Peyer's patch (tissue), 4 donors: ENCODE results near the gene SECISBP2L. TPM values are rescaled to one million over a fixed set of nuclear protein-coding genes. Genes with fewer than 3 reads are reported as not detected.

Source experiments
- DNase-seq, 3 donors: peaks; one replicate each; pipeline ENCODE4 v3.0.0-alpha.2; 2017 to 2019
- H3K27ac ChIP-seq, 4 donors: fragments of 200-600 bp; sonication (generic); one replicate each; pipeline ENCODE4 v1.5.1; 2016 to 2019
- H3K27me3 ChIP-seq, 2 donors: fragments of 200-600 bp; sonication (generic); one replicate each; pipeline ENCODE4 v1.5.1; 2019
- H3K36me3 ChIP-seq, 3 donors: fragments of 200-600 bp; sonication (generic); one replicate each; pipeline ENCODE4 v1.5.1; 2016 to 2019
- H3K4me1 ChIP-seq, 4 donors: fragments of 200-600 bp; sonication (generic); one replicate each; pipeline ENCODE4 v1.5.1; 2016 to 2019
- H3K4me3 ChIP-seq, 4 donors: fragments of 200-600 bp; sonication (generic); 1 replicate in 3 of 4; 2 replicates in 1 of 4; pipeline ENCODE4 v1.5.1; 2016 to 2019; ENCODE audit warnings: mild to moderate bottlenecking in 1 of 4
- H3K9me3 ChIP-seq, 4 donors: fragments of 200-600 bp; sonication (generic); one replicate each; pipeline ENCODE4 v1.5.1; 2016 to 2019; ENCODE audit warnings: mild to moderate bottlenecking in 1 of 4
- CTCF ChIP-seq, 6 experiments: fragments of 450-650 bp in 4 of 6; fragments of 200-600 bp in 2 of 6; sonication (generic) in 1 of 6; IDR thresholded peaks; one replicate each; pipeline ENCODE4 v1.5.1; 2017 to 2019; ENCODE audit warnings: antibody characterized with exemption in 6 of 6, mild to moderate bottlenecking in 3 of 6, moderate library complexity in 1 of 6
- POLR2A ChIP-seq, 2 donors: fragments of 450-650 bp; IDR thresholded peaks; one replicate each; pipeline ENCODE4 v1.5.1; 2017; ENCODE audit warnings: antibody characterized with exemption in 2 of 2, mild to moderate bottlenecking in 2 of 2, moderate library complexity in 2 of 2
- small RNA-seq, 2 donors: library from RNA; depleted of rRNA; stranded (forward); fragments of <200 nt; gene quantifications; one replicate each; pipeline ENCODE3, GENCODE V24; 2016
- total RNA-seq, 4 donors: library from RNA; depleted of rRNA; stranded (reverse); fragments of >200 nt; gene quantifications; one replicate each; pipeline ENCODE4 v1.1.0, GENCODE V29; 2016

SECISBP2L gene
- total RNA-seq, 4 donors from 2014 or later = 29.7 to 41.0 (median 34.5) TPM

GRCh38 chr15:48945386-48945785 is 100.9 kb downstream of the SECISBP2L start:
- H3K4me1 ChIP-seq = no peaks in the 10 kb centered on the region

GRCh38 chr15:48941904-48942303 is 104.3 kb downstream of the SECISBP2L start:
- Histone ChIP-seq H3K4me1 (no peaks in the 10 kb centered on the region), H3K4me3 (no peak overlapping the region), H3K27me3 (no peaks in the 10 kb centered on the region), H3K27ac (no peak overlapping the region), H3K36me3 (no peaks in the 10 kb centered on the region), H3K9me3 (no peaks in the 10 kb centered on the region)
- TF ChIP-seq POLR2A (IDR thresholded peaks at IDR 0.05) = no peak
- TF ChIP-seq CTCF (IDR thresholded peaks at IDR 0.05) = no peak
- no peak for DNase-seq

More at GRCh38 chr15:48945386-48945785, 100.9 kb downstream of the SECISBP2L start:
- Histone ChIP-seq H3K4me3 (no peak overlapping the region), H3K27me3 (no peaks in the 10 kb centered on the region), H3K9me3 (no peaks in the 10 kb centered on the region), H3K27ac (no peak overlapping the region), H3K36me3 (no peaks in the 10 kb centered on the region)
- no peak for DNase-seq
- TF ChIP-seq POLR2A (IDR thresholded peaks at IDR 0.05) (no peak), CTCF (IDR thresholded peaks at IDR 0.05) (no peak)

DNA sequence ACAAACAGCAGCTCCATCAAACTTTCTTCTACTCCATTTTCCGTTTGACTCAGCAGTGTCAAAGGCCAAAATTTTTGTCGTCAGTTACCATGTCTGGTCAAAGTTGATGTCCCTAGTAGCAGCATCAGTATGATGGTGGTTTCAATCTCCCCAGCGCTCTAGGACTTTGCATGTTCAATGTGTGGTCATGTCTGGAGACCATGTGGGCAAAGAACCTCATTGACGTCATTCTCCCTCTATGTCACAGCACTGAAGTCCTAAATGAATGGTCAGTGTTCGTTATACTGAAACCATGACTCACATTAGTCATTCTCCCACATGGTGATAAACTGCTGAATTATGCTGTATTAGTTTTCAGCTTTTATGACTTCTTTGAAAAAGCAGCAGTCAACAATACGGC is 105.7 kb downstream of the SECISBP2L start:
- no peak overlapping the region for H3K27ac ChIP-seq
- H3K27me3 ChIP-seq = no peaks in the 10 kb centered on the region
- no peak for DNase-seq
- no peaks in the 10 kb centered on the region for H3K36me3 ChIP-seq
- H3K4me3 ChIP-seq = no peak overlapping the region
- no peaks in the 10 kb centered on the region for H3K4me1 ChIP-seq
- no peaks in the 10 kb centered on the region for H3K9me3 ChIP-seq
- TF ChIP-seq CTCF (IDR thresholded peaks at IDR 0.05) = no peak
- TF ChIP-seq POLR2A (IDR thresholded peaks at IDR 0.05) = no peak

DNA sequence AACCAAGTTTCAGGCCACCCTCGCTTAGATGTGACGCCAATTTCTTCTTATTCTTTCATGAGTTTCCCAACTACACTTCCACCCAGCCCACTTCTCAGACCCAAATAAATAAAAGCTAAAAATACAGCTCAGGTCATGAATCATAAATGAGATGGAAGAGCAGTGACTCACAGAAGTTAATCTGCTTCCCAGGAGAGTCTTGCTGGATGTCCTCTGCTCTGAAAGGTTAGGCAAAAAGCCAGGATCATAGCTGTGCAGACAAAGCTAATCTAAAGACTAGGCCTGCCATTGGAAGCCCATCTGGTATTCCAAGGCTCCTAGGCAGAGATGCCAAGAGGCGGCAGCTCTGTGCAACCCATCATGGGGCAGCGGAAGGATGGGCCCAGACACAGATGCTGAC is 106.6 kb downstream of the SECISBP2L start:
- no peak for DNase-seq
- no peaks in the 10 kb centered on the region for H3K27me3 ChIP-seq
- H3K4me3 ChIP-seq = no peak overlapping the region
- no peaks in the 10 kb centered on the region for H3K36me3 ChIP-seq
- H3K27ac ChIP-seq = no peak overlapping the region
- no peaks in the 10 kb centered on the region for H3K9me3 ChIP-seq
- TF ChIP-seq CTCF (IDR thresholded peaks at IDR 0.05) (no peak), POLR2A (IDR thresholded peaks at IDR 0.05) (no peak)
- no peaks in the 10 kb centered on the region for H3K4me1 ChIP-seq

Small RNA genes lying within 50 kb of the gene (small RNA-seq; reads per million reads assigned to genes)
- 0 reads per million in 2 donors for gene RF00019

Other genes starting within 250 kb of the SECISBP2L start
- 10 to 100 TPM; 13.7 to 43.7 (median 16.5) TPM for gene CEP152, start 235.4 kb downstream of the SECISBP2L start, total RNA-seq
- 100 to 1,000 TPM in 1 of 4 donors, 10 to 100 TPM in 3; 70.8 to 113 (median 80.6) TPM for gene EID1, start 168.3 kb downstream of the SECISBP2L start, total RNA-seq
- under 1 TPM in 1 of 4 donors, not detected in 3; 0.66 TPM for gene SHC4, start 82.5 kb downstream of the SECISBP2L start, total RNA-seq
- gene COPS2, start 109.2 kb upstream of the SECISBP2L start, total RNA-seq = 10 to 100 TPM; 31.5 to 50.6 (median 39.0) TPM
- 10 to 100 TPM; 33.4 to 61.9 (median 44.3) TPM for gene GALK2, start 123.8 kb upstream of the SECISBP2L start, total RNA-seq